ENCODE measurements around the gene HEXB. TPM values are rescaled to one million over a fixed set of nuclear protein-coding genes. Genes with fewer than 3 reads are reported as not detected.
A peak's percentile ranks its signal among the peaks of the same experiment; 100 is the strongest.

HEXB gene
- total RNA-seq, 1 experiment from 2014 or later, result 60.9 TPM

- TF ChIP-seq STAT6 (CRISPR knock-in tag; conservative IDR thresholded peaks at IDR 0.05; ENCODE audit: low read depth) (no peak; the same call in 1 of the 2 replicates), ZNF416 (CRISPR knock-in tag; IDR thresholded peaks at IDR 0.05) (no peak; the same call in 1 of the 2 replicates), ZNF396 (CRISPR knock-in tag; IDR thresholded peaks at IDR 0.05; ENCODE audit: borderline replicate concordance) (no peak), FOXJ3 (CRISPR knock-in tag; IDR thresholded peaks at IDR 0.05; ENCODE audit: borderline replicate concordance) (no peak), ZNF512 (CRISPR knock-in tag; IDR thresholded peaks at IDR 0.05; ENCODE audit: borderline replicate concordance) (no peak), CREM (CRISPR knock-in tag; IDR thresholded peaks at IDR 0.05) (peak; percentile 80), PRDM15 (CRISPR knock-in tag; IDR thresholded peaks at IDR 0.05) (0 out of 2 replicates have a peak, but pooled peaks have one; percentile 39), FOXP1 (CRISPR knock-in tag; IDR thresholded peaks at IDR 0.05; ENCODE audit: borderline replicate concordance) (peak; percentile 87), RELA (CRISPR knock-in tag; IDR thresholded peaks at IDR 0.05; ENCODE audit: borderline replicate concordance) (peak; percentile 51; the same call in 1 of the 2 replicates), IRF2 (CRISPR knock-in tag; IDR thresholded peaks at IDR 0.05; ENCODE audit: borderline replicate concordance, low read depth) (no peak), ZNF317 (CRISPR knock-in tag; IDR thresholded peaks at IDR 0.05; ENCODE audit: borderline replicate concordance, low read depth) (no peak), MXD4 (CRISPR knock-in tag; IDR thresholded peaks at IDR 0.05; ENCODE audit: borderline replicate concordance) (no peak), ATF1 (CRISPR knock-in tag; IDR thresholded peaks at IDR 0.05) (no peak), SOX15 (CRISPR knock-in tag; IDR thresholded peaks at IDR 0.05) (no peak), SMAD4 (CRISPR knock-in tag; IDR thresholded peaks at IDR 0.05) (no peak), NFE2L1 (CRISPR knock-in tag; IDR thresholded peaks at IDR 0.05) (no peak), NFYB (CRISPR knock-in tag; conservative IDR thresholded peaks at IDR 0.05; ENCODE audit: low read depth) (no peak), TEAD1 (CRISPR knock-in tag; IDR thresholded peaks at IDR 0.05) (peak; percentile 86)
- TF ChIP-seq, protein P1, sequence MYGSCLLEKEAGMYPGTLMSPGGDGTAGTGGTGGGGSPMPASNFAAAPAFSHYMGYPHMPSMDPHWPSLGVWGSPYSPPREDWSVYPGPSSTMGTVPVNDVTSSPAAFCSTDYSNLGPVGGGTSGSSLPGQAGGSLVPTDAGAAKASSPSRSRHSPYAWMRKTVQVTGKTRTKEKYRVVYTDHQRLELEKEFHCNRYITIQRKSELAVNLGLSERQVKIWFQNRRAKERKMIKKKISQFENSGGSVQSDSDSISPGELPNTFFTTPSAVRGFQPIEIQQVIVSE (CRISPR knock-in tag; IDR thresholded peaks at IDR 0.05; ENCODE audit: borderline replicate concordance), result no peak
- TF ChIP-seq, protein P2, sequence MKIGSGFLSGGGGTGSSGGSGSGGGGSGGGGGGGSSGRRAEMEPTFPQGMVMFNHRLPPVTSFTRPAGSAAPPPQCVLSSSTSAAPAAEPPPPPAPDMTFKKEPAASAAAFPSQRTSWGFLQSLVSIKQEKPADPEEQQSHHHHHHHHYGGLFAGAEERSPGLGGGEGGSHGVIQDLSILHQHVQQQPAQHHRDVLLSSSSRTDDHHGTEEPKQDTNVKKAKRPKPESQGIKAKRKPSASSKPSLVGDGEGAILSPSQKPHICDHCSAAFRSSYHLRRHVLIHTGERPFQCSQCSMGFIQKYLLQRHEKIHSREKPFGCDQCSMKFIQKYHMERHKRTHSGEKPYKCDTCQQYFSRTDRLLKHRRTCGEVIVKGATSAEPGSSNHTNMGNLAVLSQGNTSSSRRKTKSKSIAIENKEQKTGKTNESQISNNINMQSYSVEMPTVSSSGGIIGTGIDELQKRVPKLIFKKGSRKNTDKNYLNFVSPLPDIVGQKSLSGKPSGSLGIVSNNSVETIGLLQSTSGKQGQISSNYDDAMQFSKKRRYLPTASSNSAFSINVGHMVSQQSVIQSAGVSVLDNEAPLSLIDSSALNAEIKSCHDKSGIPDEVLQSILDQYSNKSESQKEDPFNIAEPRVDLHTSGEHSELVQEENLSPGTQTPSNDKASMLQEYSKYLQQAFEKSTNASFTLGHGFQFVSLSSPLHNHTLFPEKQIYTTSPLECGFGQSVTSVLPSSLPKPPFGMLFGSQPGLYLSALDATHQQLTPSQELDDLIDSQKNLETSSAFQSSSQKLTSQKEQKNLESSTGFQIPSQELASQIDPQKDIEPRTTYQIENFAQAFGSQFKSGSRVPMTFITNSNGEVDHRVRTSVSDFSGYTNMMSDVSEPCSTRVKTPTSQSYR (CRISPR knock-in tag; IDR thresholded peaks at IDR 0.05), result no peak
- TF ChIP-seq, protein P3, sequence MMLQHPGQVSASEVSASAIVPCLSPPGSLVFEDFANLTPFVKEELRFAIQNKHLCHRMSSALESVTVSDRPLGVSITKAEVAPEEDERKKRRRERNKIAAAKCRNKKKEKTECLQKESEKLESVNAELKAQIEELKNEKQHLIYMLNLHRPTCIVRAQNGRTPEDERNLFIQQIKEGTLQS (CRISPR knock-in tag; conservative IDR thresholded peaks at IDR 0.05), result no peak
- TF ChIP-seq, protein P4, sequence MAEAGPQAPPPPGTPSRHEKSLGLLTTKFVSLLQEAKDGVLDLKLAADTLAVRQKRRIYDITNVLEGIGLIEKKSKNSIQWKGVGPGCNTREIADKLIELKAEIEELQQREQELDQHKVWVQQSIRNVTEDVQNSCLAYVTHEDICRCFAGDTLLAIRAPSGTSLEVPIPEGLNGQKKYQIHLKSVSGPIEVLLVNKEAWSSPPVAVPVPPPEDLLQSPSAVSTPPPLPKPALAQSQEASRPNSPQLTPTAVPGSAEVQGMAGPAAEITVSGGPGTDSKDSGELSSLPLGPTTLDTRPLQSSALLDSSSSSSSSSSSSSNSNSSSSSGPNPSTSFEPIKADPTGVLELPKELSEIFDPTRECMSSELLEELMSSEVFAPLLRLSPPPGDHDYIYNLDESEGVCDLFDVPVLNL (CRISPR knock-in tag; IDR thresholded peaks at IDR 0.05; ENCODE audit: borderline replicate concordance, low read depth), result peak; percentile 30; the same call in 1 of the 2 replicates
- TF ChIP-seq, protein P5, sequence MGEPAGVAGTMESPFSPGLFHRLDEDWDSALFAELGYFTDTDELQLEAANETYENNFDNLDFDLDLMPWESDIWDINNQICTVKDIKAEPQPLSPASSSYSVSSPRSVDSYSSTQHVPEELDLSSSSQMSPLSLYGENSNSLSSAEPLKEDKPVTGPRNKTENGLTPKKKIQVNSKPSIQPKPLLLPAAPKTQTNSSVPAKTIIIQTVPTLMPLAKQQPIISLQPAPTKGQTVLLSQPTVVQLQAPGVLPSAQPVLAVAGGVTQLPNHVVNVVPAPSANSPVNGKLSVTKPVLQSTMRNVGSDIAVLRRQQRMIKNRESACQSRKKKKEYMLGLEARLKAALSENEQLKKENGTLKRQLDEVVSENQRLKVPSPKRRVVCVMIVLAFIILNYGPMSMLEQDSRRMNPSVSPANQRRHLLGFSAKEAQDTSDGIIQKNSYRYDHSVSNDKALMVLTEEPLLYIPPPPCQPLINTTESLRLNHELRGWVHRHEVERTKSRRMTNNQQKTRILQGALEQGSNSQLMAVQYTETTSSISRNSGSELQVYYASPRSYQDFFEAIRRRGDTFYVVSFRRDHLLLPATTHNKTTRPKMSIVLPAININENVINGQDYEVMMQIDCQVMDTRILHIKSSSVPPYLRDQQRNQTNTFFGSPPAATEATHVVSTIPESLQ (CRISPR knock-in tag; IDR thresholded peaks at IDR 0.05), result no peak
Observed at GRCh38 chr5:74640450-74640953, 44.5 kb upstream of the HEXB start, which contains the start of gene ENC1 (continued).
